Smooth muscle cell (in vitro differentiated cells): Measurements from ENCODE around the gene ITIH3. TPM values are rescaled to one million over a fixed set of nuclear protein-coding genes. Genes with fewer than 3 reads are reported as not detected.

Experiments used
- DNase-seq: peaks from one replicate; lab custom pipeline; 2025; ENCODE audit not compliant: unreplicated experiment; lab: John Stamatoyannopoulos, UW
- H2AFZ ChIP-seq: fragments of 200-600 bp; sonication (generic); 2 replicates; pipeline ENCODE4 v1.6.0; 2016; ENCODE audit warnings: antibody characterized with exemption, low read depth, mild to moderate bottlenecking
- H3F3A ChIP-seq: fragments of 200-600 bp; sonication (generic); 2 replicates; pipeline ENCODE4 v1.6.0; 2017; ENCODE audit warnings: antibody characterized with exemption, low read depth
- H3K27ac ChIP-seq: fragments of 200-600 bp; sonication (generic); 2 replicates; pipeline ENCODE4 v1.5.1; 2016; ENCODE audit warnings: low read depth, mild to moderate bottlenecking
- H3K27me3 ChIP-seq: fragments of 200-600 bp; sonication (generic); 2 replicates; pipeline ENCODE4 v1.6.1; 2016; ENCODE audit warnings: low read depth, mild to moderate bottlenecking
- H3K36me3 ChIP-seq: fragments of 200-600 bp; sonication (generic); 2 replicates; pipeline ENCODE4 v1.5.1; 2016; ENCODE audit warnings: low read depth
- H3K4me1 ChIP-seq: fragments of 200-600 bp; sonication (generic); 2 replicates; pipeline ENCODE4 v1.5.1; 2016; ENCODE audit warnings: low read depth
- H3K4me2 ChIP-seq: fragments of 200-600 bp; sonication (generic); 2 replicates; pipeline ENCODE4 v1.6.0; 2016; ENCODE audit warnings: mild to moderate bottlenecking
- H3K4me3 ChIP-seq: fragments of 200-600 bp; sonication (generic); 2 replicates; pipeline ENCODE4 v1.5.1; 2016; ENCODE audit warnings: mild to moderate bottlenecking
- H3K79me2 ChIP-seq: fragments of 200-600 bp; sonication (generic); 2 replicates; pipeline ENCODE4 v1.6.0; 2016; ENCODE audit warnings: low read depth, mild to moderate bottlenecking
- H3K9ac ChIP-seq: fragments of 200-600 bp; sonication (generic); 2 replicates; pipeline ENCODE4 v1.6.0; 2016; ENCODE audit warnings: low read depth
- H3K9me3 ChIP-seq: fragments of 200-600 bp; sonication (generic); replicated peaks from 2 replicates; pipeline ENCODE4 v1.5.1; 2016; ENCODE audit warnings: low read depth
- H4K20me1 ChIP-seq: fragments of 200-600 bp; sonication (generic); 2 replicates; pipeline ENCODE4 v1.6.0; 2016; ENCODE audit warnings: low read depth
- CTCF ChIP-seq: fragments of 200-600 bp; sonication (generic); IDR thresholded peaks from 2 replicates; pipeline ENCODE4 v1.5.1; 2017; ENCODE audit warnings: borderline replicate concordance, mild to moderate bottlenecking, antibody characterized with exemption; ENCODE audit not compliant: insufficient read depth, poor library complexity, severe bottlenecking
- WGBS: methylation state at CpG from one replicate; pipeline ENCODE4 v1.1.7; 2016; ENCODE audit warnings: low lambda C conversion rate; 5-methylcytosine and 5-hydroxymethylcytosine counted together
- polyA plus RNA-seq: library from polyadenylated mRNA; unstranded; fragments of >200 nt; fragmentation: Nextera tagmentation; extraction: Ambion mirVana; gene quantifications from 2 replicates; pipeline ENCODE4 v1.2.1, GENCODE V29; 2016
- total RNA-seq: library from RNA; depleted of rRNA; stranded (reverse); fragments of >200 nt; gene quantifications from 2 replicates; pipeline ENCODE4 v1.2.3, GENCODE V29; 2014

Gene ITIH3
- total and polyA plus RNA-seq, 2 experiments from 2014 or later, result not detected

DNA sequence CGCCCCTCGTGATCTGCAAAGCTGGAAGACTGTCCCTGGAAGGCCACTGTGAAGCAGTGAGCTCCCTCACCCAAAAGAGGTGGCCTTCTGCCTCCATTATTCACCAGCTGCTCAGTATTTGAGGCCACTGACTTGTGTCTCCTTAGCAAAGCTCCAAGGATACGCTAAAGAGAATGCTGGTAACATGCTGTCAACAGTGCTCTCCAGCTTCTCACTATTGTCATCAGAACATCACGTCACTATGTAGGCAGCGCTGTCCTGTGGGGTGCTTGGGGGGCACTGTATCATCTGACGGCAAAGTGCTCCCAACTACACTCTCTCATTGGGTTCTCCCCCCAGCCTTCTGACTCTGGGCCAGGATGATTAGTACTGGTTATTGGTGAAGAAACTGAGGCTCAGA, 21.6 kb downstream of the ITIH3 start:
- Histone ChIP-seq H3K4me1 (no peaks in the 10 kb centered on the region), H3K79me2 (no peaks in the 10 kb centered on the region), H3K4me3 (no peak overlapping the region), H3K9me3 (no peaks in the 10 kb centered on the region), H3K4me2 (no peak overlapping the region), H2AFZ (no peak overlapping the region), H3K27ac (no peak overlapping the region), H3K9ac (no peak overlapping the region), H3F3A (no peaks in the 10 kb centered on the region), H4K20me1 (no peaks in the 10 kb centered on the region), H3K36me3 (no peaks in the 10 kb centered on the region), H3K27me3 (no peaks in the 10 kb centered on the region)
- WGBS, result 91% methylated on average over 6 of the region's 6 CpGs
- DNase-seq, result no peak
- TF ChIP-seq CTCF, result no peak

- H3F3A ChIP-seq, result no peaks in the 10 kb centered on the region
- no peaks in the 10 kb centered on the region for H3K27me3 ChIP-seq
- no peak overlapping the region for H3K4me2 ChIP-seq
- WGBS, result 95% methylated on average over 10 of the region's 10 CpGs
- no peak overlapping the region for H3K27ac ChIP-seq
- H3K4me3 ChIP-seq, result no peak overlapping the region
- H3K79me2 ChIP-seq, result no peaks in the 10 kb centered on the region
- no peak for TF ChIP-seq CTCF
- H3K9me3 ChIP-seq, result no peaks in the 10 kb centered on the region
- H3K9ac ChIP-seq, result no peak overlapping the region
- no peak for DNase-seq
- no peaks in the 10 kb centered on the region for H4K20me1 ChIP-seq
- no peak overlapping the region for H2AFZ ChIP-seq
- no peaks in the 10 kb centered on the region for H3K36me3 ChIP-seq
- H3K4me1 ChIP-seq, result no peaks in the 10 kb centered on the region
Observed at GRCh38 chr3:52816654-52817053, 22.1 kb downstream of the ITIH3 start.

GRCh38 chr3:52817221-52817620, 22.6 kb downstream of the ITIH3 start:
- DNase-seq, result no peak
- 95% methylated on average over 10 of the region's 10 CpGs for WGBS
- Histone ChIP-seq H3K79me2 (no peaks in the 10 kb centered on the region), H3K36me3 (no peaks in the 10 kb centered on the region), H2AFZ (no peak overlapping the region), H3K9ac (no peak overlapping the region), H3K27me3 (no peaks in the 10 kb centered on the region), H3F3A (no peaks in the 10 kb centered on the region), H3K4me1 (no peaks in the 10 kb centered on the region), H3K27ac (no peak overlapping the region), H3K4me3 (no peak overlapping the region), H4K20me1 (no peaks in the 10 kb centered on the region), H3K4me2 (no peak overlapping the region), H3K9me3 (no peaks in the 10 kb centered on the region)
- TF ChIP-seq CTCF, result no peak

- H3K9me3 ChIP-seq, result no peaks in the 10 kb centered on the region
- H3K4me3 ChIP-seq, result no peak overlapping the region
- H3K27me3 ChIP-seq, result no peaks in the 10 kb centered on the region
- no peaks in the 10 kb centered on the region for H4K20me1 ChIP-seq
- no peak overlapping the region for H3K4me2 ChIP-seq
- H3K36me3 ChIP-seq, result no peaks in the 10 kb centered on the region
- DNase-seq, result no peak
- WGBS, result 98% methylated on average over 7 of the region's 7 CpGs
- H3K79me2 ChIP-seq, result no peaks in the 10 kb centered on the region
- TF ChIP-seq CTCF, result no peak
- H3K9ac ChIP-seq, result no peak overlapping the region
- no peak overlapping the region for H2AFZ ChIP-seq
- H3F3A ChIP-seq, result no peaks in the 10 kb centered on the region
- H3K4me1 ChIP-seq, result no peaks in the 10 kb centered on the region
- no peak overlapping the region for H3K27ac ChIP-seq
Observed at GRCh38 chr3:52817860-52818259, 23.3 kb downstream of the ITIH3 start.
